Subcutaneous adipose tissue (tissue), 4 donors: ENCODE measurements around the gene PRR36. TPM values are rescaled to one million over a fixed set of nuclear protein-coding genes. Genes with fewer than 3 reads are reported as not detected.

Experiments
- total RNA-seq, 4 donors: library from RNA; depleted of rRNA; stranded (reverse); fragments of >200 nt; gene quantifications; one replicate each; pipeline ENCODE4 v1.1.0, GENCODE V29; 2016
- TF ChIP-seq, protein P1 (sequence below): fragments of 450-650 bp; IDR thresholded peaks from one replicate; pipeline ENCODE4 v1.5.1; 2016; ENCODE audit warnings: low read depth, mild to moderate bottlenecking, control low read depth, antibody characterized with exemption, moderate library complexity

Gene PRR36
- total RNA-seq, 4 donors from 2014 or later, result not detected

GRCh38 chr19:7914598-7915045 lies 40.4 kb upstream of the PRR36 start, which contains the start of gene TGFBR3L:
Gene TGFBR3L (plus strand): TSS chr19:7914830.
- TF ChIP-seq, protein P1, sequence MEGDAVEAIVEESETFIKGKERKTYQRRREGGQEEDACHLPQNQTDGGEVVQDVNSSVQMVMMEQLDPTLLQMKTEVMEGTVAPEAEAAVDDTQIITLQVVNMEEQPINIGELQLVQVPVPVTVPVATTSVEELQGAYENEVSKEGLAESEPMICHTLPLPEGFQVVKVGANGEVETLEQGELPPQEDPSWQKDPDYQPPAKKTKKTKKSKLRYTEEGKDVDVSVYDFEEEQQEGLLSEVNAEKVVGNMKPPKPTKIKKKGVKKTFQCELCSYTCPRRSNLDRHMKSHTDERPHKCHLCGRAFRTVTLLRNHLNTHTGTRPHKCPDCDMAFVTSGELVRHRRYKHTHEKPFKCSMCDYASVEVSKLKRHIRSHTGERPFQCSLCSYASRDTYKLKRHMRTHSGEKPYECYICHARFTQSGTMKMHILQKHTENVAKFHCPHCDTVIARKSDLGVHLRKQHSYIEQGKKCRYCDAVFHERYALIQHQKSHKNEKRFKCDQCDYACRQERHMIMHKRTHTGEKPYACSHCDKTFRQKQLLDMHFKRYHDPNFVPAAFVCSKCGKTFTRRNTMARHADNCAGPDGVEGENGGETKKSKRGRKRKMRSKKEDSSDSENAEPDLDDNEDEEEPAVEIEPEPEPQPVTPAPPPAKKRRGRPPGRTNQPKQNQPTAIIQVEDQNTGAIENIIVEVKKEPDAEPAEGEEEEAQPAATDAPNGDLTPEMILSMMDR, result no peak

GRCh38 chr19:7914099-7914498 lies 39.9 kb upstream of the PRR36 start:
- TF ChIP-seq, protein P1, result no peak

DNA sequence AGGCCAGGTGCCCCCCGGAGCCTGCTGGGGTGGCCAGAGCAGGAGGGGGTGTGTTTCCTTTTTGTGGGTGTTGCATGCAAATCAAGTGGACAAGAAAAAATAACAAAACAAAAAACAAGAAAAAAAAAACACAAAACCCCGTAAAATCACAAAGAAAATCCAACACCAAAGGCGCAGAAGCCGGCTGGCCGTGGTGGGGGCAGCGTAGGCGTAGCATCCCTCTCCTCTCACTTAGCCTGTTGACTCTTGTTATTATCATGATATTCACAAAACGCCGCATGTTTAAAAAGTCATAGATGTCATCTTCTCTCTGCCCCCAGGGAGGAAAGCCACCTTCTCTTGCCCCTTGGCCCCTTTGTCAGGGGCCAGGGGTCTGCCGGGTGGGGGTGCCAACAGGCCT lies 39.5 kb upstream of the PRR36 start:
- TF ChIP-seq, protein P1, result no peak

DNA sequence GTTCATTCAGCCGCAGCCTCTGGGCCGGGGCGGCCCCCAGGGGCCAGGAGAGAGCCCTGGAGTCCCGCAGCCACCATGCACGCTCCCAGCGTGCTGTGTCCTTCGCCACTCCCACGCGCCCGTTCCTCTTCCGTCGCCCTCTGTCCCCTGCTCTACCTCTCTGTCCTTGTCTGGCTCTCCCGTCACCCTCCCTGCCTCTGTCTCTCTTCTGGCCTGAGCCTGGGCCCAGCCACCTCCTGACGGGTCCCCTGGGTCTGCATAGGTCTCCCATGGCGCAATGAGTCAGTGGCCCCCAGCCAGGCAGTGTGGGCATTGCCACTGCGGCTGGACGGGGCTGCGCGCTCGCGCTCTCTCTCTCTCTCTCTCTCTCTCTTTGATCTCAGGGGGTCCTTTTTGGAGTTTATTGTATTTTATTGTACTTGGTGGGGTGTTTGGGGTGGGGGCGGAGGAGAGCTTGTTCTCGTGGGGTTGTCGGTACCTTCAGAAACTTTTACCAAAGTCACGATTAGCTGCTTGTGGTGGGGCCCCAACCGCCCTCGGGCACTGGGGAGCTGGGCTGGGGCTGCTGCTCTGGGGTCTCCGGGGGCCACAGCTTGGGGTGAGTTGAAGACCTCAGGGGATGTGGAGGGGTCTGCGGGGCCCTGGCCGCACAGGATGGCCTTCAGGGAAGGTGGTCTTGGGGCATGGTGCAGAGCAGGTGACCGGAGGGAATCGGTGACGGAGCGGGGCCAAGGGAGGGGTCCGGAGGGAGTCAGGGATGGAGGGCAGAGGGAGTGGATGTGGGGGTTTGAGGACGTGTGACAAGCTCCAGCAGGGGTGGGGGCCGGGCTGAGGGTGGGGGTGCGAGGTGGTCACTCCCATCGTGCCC lies 38.7 kb upstream of the PRR36 start:
- TF ChIP-seq, protein P1, result no peak

- TF ChIP-seq, protein P1, result no peak
These were observed 38.0 kb upstream of the PRR36 start for GRCh38 chr19:7912144-7912696.

- TF ChIP-seq, protein P1, result no peak
These were observed 37.4 kb upstream of the PRR36 start for GRCh38 chr19:7911508-7912143.
